Endothelial cell of umbilical vein (primary cell): ENCODE data around the gene UTF1. TPM values are rescaled to one million over a fixed set of nuclear protein-coding genes. Genes with fewer than 3 reads are reported as not detected.

ENCODE experiments used
- BruUV-seq: library from RNA; stranded (reverse); fragments of 400-500 nt; replicated peaks from 2 replicates; lab custom pipeline; 2021; lab: Mats Ljungman, UMichigan
- CTCF ChIA-PET: fragments of 300-600, 350-600 bp; sonication (Branson Sonifier 250); formaldehyde crosslinking; loops from one replicate; lab custom pipeline; 2021; ENCODE audit warnings: antibody characterized with exemption, inconsistent platforms; lab: Charles Lee
- POLR2A ChIA-PET: fragments of 300-600, 350-600 bp; sonication (Branson Sonifier 250); formaldehyde crosslinking; loops from one replicate; lab custom pipeline; 2021; ENCODE audit warnings: antibody characterized with exemption, inconsistent platforms; lab: Charles Lee
- DNase-seq: peaks from one replicate; pipeline ENCODE4 v3.0.0-alpha.2; 2011; ENCODE audit warnings: low read depth, low spot score
- FAIRE-seq: peaks from 2 replicates; lab custom pipeline; 2011; peaks lifted over from hg19 to GRCh38; lab: Jason Lieb, UNC
- H2AFZ ChIP-seq: 2 replicates; pipeline ENCODE4 v1.6.0; 2012; ENCODE audit warnings: low read depth, low read length, control low read depth, inconsistent platforms
- H3K27ac ChIP-seq: 2 replicates; pipeline ENCODE4 v1.5.1; 2011; ENCODE audit warnings: low read depth, mild to moderate bottlenecking, control low read depth, low read length, moderate library complexity; ENCODE audit not compliant: insufficient read depth
- H3K27me3 ChIP-seq, 2 experiments: 2 replicates each; pipeline versions ENCODE4 v1.6.0 to v1.6.1; 2011; ENCODE audit warnings: low read length in 2 of 2, mixed read lengths in 1 of 2; ENCODE audit not compliant: control insufficient read depth in 2 of 2, insufficient read depth in 2 of 2
- H3K36me3 ChIP-seq, 2 experiments: 2 replicates in 1 of 2; 3 replicates in 1 of 2; pipeline ENCODE4 v1.5.1; 2011; ENCODE audit warnings: low read length in 2 of 2, mild to moderate bottlenecking in 1 of 2, moderate library complexity in 1 of 2; ENCODE audit not compliant: control insufficient read depth in 2 of 2, insufficient read depth in 2 of 2; ENCODE audit errors: extremely low read depth in 1 of 2
- H3K4me1 ChIP-seq: 3 replicates; pipeline ENCODE4 v1.5.1; 2011; ENCODE audit warnings: mild to moderate bottlenecking, low read length; ENCODE audit not compliant: control insufficient read depth, insufficient read depth; ENCODE audit errors: extremely low read depth
- H3K4me2 ChIP-seq: 2 replicates; pipeline ENCODE4 v1.6.1; 2011; ENCODE audit warnings: low read length, control low read depth, mixed read lengths; ENCODE audit not compliant: insufficient read depth
- H3K4me3 ChIP-seq, 3 experiments: fragments of 200-600 bp in 1 of 3; sonication (generic), shearing (Covaris generic) in 1 of 3; replicated peaks in 1 of 3; 2 replicates each; pipeline ENCODE4 v1.5.1; 2011 to 2016; ENCODE audit warnings: control low read depth in 3 of 3, low read length in 3 of 3, mild to moderate bottlenecking in 2 of 3, inconsistent platforms in 1 of 3, low read depth in 1 of 3, moderate library complexity in 1 of 3; ENCODE audit not compliant: insufficient read depth in 1 of 3
- H3K79me2 ChIP-seq: 2 replicates; pipeline ENCODE4 v1.6.0; 2012; ENCODE audit warnings: low read length, inconsistent platforms; ENCODE audit not compliant: control insufficient read depth, insufficient read depth
- H3K9ac ChIP-seq: replicated peaks from 2 replicates; pipeline ENCODE3; 2011; ENCODE audit warnings: low read length, control low read depth; ENCODE audit not compliant: insufficient read depth; ENCODE audit errors: extremely low read depth
- H3K9me1 ChIP-seq: replicated peaks from 3 replicates; pipeline ENCODE4 v1.6.0; 2011; ENCODE audit warnings: mild to moderate bottlenecking, low read length; ENCODE audit not compliant: control insufficient read depth, insufficient read depth; ENCODE audit errors: extremely low read depth
- H3K9me3 ChIP-seq: replicated peaks from 2 replicates; pipeline ENCODE4 v1.5.1; 2012; ENCODE audit warnings: low read length, inconsistent platforms; ENCODE audit not compliant: control insufficient read depth, insufficient read depth
- H4K20me1 ChIP-seq: replicated peaks from 2 replicates; pipeline ENCODE3; 2011; ENCODE audit warnings: mild to moderate bottlenecking, low read length; ENCODE audit not compliant: control insufficient read depth, insufficient read depth; ENCODE audit errors: extremely low read depth
- EZH2 ChIP-seq: IDR thresholded peaks from 2 replicates; pipeline ENCODE4 v1.6.1; 2012; ENCODE audit warnings: borderline replicate concordance, low read depth, mild to moderate bottlenecking, moderate library complexity, low read length, inconsistent platforms; ENCODE audit not compliant: severe bottlenecking
- FOS ChIP-seq: IDR thresholded peaks from 2 replicates; pipeline ENCODE4 v1.6.1; 2011; ENCODE audit warnings: mild to moderate bottlenecking, low read length, moderate library complexity, borderline replicate concordance; ENCODE audit not compliant: insufficient read depth
- GATA2 ChIP-seq: IDR thresholded peaks from 2 replicates; pipeline ENCODE4 v1.7.0; 2011; ENCODE audit warnings: low read depth, mild to moderate bottlenecking, moderate library complexity, mixed read lengths, low read length; ENCODE audit not compliant: insufficient read length, insufficient read depth
- JUN ChIP-seq: IDR thresholded peaks from 2 replicates; pipeline ENCODE4 v1.6.1; 2011; ENCODE audit warnings: borderline replicate concordance, low read depth; ENCODE audit not compliant: insufficient read length, insufficient read depth
- MAX ChIP-seq: IDR thresholded peaks from 2 replicates; pipeline ENCODE4 v1.6.1; 2011; ENCODE audit not compliant: insufficient read depth, insufficient read length
- MYC ChIP-seq: IDR thresholded peaks from one replicate; pipeline ENCODE4 v1.6.1; 2011; ENCODE audit warnings: mild to moderate bottlenecking, low read depth, low read length
- POLR2A ChIP-seq: IDR thresholded peaks from 2 replicates; pipeline ENCODE4 v1.6.1; 2012; ENCODE audit warnings: low read depth, mild to moderate bottlenecking, control low read depth, low read length
- POLR2AphosphoS5 ChIP-seq: IDR thresholded peaks from 2 replicates; pipeline ENCODE4 v1.6.1; 2012; ENCODE audit warnings: low read depth, mild to moderate bottlenecking, control low read depth, low read length, moderate library complexity; ENCODE audit not compliant: insufficient read depth
- dilution Hi-C: fragments of 300-500 bp; cut with MboI; formaldehyde crosslinking; loops from one replicate; pipeline ENCODE4 v1.15.0; 2019; ENCODE audit warnings: low sequenced_read_pairs; ENCODE audit not compliant: extremely low pct_ligation_motif_present
- intact Hi-C: fragments of 100-400 bp; cut with micrococcal nuclease; formaldehyde crosslinking; loops from one replicate; pipeline ENCODE4 v1.10.0; 2022
- polyA plus RNA-seq, 4 experiments: library from polyadenylated mRNA; depleted of rRNA in 3 of 4; stranded (reverse) in 3 of 4; unstranded in 1 of 4; fragments of >200 nt; gene quantifications; 2 replicates each; pipeline versions ENCODE4 v1.2.1 to v1.2.3, GENCODE V29; 2011 to 2012; ENCODE audit warnings: missing spikeins in 1 of 4
- total RNA-seq: library from RNA; stranded (reverse); gene quantifications from 2 replicates; pipeline ENCODE4 v1.2.3, GENCODE V29; 2021
- TF ChIP-seq, protein P1 (sequence below), 2 donors: IDR thresholded peaks; 1 replicate in 1 of 2; 2 replicates in 1 of 2; pipeline ENCODE4 v1.5.1; 2011; ENCODE audit warnings: low read length in 2 of 2, mild to moderate bottlenecking in 2 of 2, moderate library complexity in 2 of 2, control low read depth in 1 of 2, inconsistent platforms in 1 of 2, low read depth in 1 of 2; ENCODE audit not compliant: insufficient read depth in 1 of 2; ENCODE audit errors: extremely low read depth in 1 of 2

Gene UTF1
- total and polyA plus RNA-seq, 2 donors (not counting 3 experiments of a cell fraction or from before 2014, with no cell fraction given): not detected

DNA sequence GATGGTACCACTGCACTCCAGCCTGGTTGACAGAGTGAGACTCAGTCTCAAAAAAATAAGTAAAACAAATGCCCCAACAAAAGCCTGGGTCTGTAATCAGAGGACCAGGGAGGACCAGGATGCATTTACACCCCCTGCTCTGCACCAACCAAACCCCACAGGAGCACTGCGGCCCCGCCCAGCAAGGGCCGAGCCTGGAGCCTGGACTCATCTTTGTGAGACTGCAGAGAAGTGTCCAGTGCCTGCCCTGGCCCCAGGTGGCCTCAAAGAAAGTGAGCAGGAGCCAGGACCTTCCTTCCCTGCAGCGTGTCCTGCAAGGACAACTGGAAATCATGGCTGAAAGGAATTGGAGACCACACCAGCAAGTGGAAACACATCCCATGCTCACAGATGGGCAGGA is 38.4 kb upstream of the UTF1 start:
- intact Hi-C loops (no loop called here), dilution Hi-C loops (no loop called here)
- Histone ChIP-seq H4K20me1 (no peaks in the 10 kb centered on the region), H2AFZ (no peak overlapping the region), H3K27ac (no peak overlapping the region), H3K4me2 (no peak overlapping the region), H3K4me3 (no peak overlapping the region), H3K27me3 (no peaks in the 10 kb centered on the region), H3K79me2 (no peaks in the 10 kb centered on the region), H3K9ac (no peak overlapping the region), H3K36me3 (no peaks in the 10 kb centered on the region), H3K4me1 (no peaks in the 10 kb centered on the region), H3K9me3 (no peaks in the 10 kb centered on the region), H3K9me1 (no peaks in the 10 kb centered on the region)
- FAIRE-seq (no peak), DNase-seq (no peak)
- ChIA-PET CTCF (no interaction called here), POLR2A (no interaction called here)
- BruUV-seq: no TSS peak
- no peak for TF ChIP-seq EZH2
- no peak for TF ChIP-seq MAX
- TF ChIP-seq GATA2: no peak
- no peak for TF ChIP-seq MYC
- TF ChIP-seq FOS: no peak
- TF ChIP-seq, protein P1, sequence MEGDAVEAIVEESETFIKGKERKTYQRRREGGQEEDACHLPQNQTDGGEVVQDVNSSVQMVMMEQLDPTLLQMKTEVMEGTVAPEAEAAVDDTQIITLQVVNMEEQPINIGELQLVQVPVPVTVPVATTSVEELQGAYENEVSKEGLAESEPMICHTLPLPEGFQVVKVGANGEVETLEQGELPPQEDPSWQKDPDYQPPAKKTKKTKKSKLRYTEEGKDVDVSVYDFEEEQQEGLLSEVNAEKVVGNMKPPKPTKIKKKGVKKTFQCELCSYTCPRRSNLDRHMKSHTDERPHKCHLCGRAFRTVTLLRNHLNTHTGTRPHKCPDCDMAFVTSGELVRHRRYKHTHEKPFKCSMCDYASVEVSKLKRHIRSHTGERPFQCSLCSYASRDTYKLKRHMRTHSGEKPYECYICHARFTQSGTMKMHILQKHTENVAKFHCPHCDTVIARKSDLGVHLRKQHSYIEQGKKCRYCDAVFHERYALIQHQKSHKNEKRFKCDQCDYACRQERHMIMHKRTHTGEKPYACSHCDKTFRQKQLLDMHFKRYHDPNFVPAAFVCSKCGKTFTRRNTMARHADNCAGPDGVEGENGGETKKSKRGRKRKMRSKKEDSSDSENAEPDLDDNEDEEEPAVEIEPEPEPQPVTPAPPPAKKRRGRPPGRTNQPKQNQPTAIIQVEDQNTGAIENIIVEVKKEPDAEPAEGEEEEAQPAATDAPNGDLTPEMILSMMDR (IDR thresholded peaks at IDR 0.05; ENCODE audit: extremely low read depth in 1 of 2, insufficient read depth in 1 of 2, low read depth in 1 of 2, low read length in 2 of 2): no peak
- TF ChIP-seq POLR2AphosphoS5: no peak
- TF ChIP-seq POLR2A: no peak
- no peak for TF ChIP-seq JUN
